Tibial nerve (tissue), 4 donors: Measurements from ENCODE around the gene TMEM171.

ENCODE experiments used
- CTCF ChIP-seq, 5 experiments: fragments of 200-600 bp in 3 of 5; fragments of 450-650 bp in 2 of 5; sonication (generic) in 3 of 5; IDR thresholded peaks; one replicate each; pipeline ENCODE4 v1.5.1; 2016 to 2019; ENCODE audit warnings: antibody characterized with exemption in 5 of 5, mild to moderate bottlenecking in 3 of 5, moderate library complexity in 2 of 5
- EP300 ChIP-seq, 2 donors: sonication (generic); formaldehyde crosslinking; IDR thresholded peaks; one replicate each; pipeline ENCODE4 v1.6.1; 2017; ENCODE audit warnings: antibody characterized with exemption in 2 of 2, mild to moderate bottlenecking in 1 of 2
- POLR2A ChIP-seq, 2 donors: fragments of 450-650 bp; IDR thresholded peaks; one replicate each; pipeline ENCODE4 v1.6.1; 2017; ENCODE audit warnings: antibody characterized with exemption in 2 of 2, mild to moderate bottlenecking in 2 of 2, moderate library complexity in 2 of 2

GRCh38 chr5:73131711-73132425, 11.5 kb downstream of the TMEM171 start:
- TF ChIP-seq POLR2A (IDR thresholded peaks at IDR 0.05) (no peak), CTCF (IDR thresholded peaks at IDR 0.05) (no peak), EP300 (IDR thresholded peaks at IDR 0.05) (no peak)
